DOHH2 (cell line): ENCODE results near the gene NUDT16L1.
A peak's percentile ranks its signal among the peaks of the same experiment; 100 is the strongest.

ENCODE experiments used
- H3F3A ChIP-seq: fragments of 200-600 bp; sonication (generic), shearing (Covaris generic); 2 replicates; pipeline ENCODE4 v1.6.0; 2016; ENCODE audit warnings: antibody characterized with exemption, mild to moderate bottlenecking; ENCODE audit not compliant: control insufficient read depth, insufficient read depth
- H3K27ac ChIP-seq: fragments of 200-600 bp; sonication (generic); 2 replicates; pipeline ENCODE4 v1.5.1; 2014; ENCODE audit warnings: low read depth, mild to moderate bottlenecking, low read length, moderate library complexity
- H3K27me3 ChIP-seq: fragments of 200-600 bp; sonication (generic); 2 replicates; pipeline ENCODE4 v1.6.1; 2014; ENCODE audit warnings: mild to moderate bottlenecking, low read length, mixed read lengths; ENCODE audit not compliant: control insufficient read depth
- H3K36me3 ChIP-seq: fragments of 200-600 bp; sonication (generic); 2 replicates; pipeline ENCODE4 v1.6.1; 2014; ENCODE audit warnings: mild to moderate bottlenecking, low read length, moderate library complexity, mixed read lengths; ENCODE audit not compliant: control insufficient read depth
- H3K4me1 ChIP-seq: fragments of 200-600 bp; sonication (generic); 2 replicates; pipeline ENCODE4 v1.6.1; 2014; ENCODE audit warnings: mild to moderate bottlenecking, low read length, mixed read lengths; ENCODE audit not compliant: control insufficient read depth
- H3K4me2 ChIP-seq: fragments of 200-600 bp; sonication (generic); 2 replicates; pipeline ENCODE4 v1.6.0; 2014; ENCODE audit warnings: mild to moderate bottlenecking, low read length, moderate library complexity
- H3K4me3 ChIP-seq: fragments of 200-600 bp; sonication (generic); 2 replicates; pipeline ENCODE4 v1.5.1; 2014; ENCODE audit warnings: mild to moderate bottlenecking, low read length, mixed read lengths
- H3K79me2 ChIP-seq: fragments of 200-600 bp; sonication (generic); 2 replicates; pipeline ENCODE4 v1.6.1; 2014; ENCODE audit warnings: mild to moderate bottlenecking, low read length, mixed read lengths; ENCODE audit not compliant: control insufficient read depth
- H3K9me2 ChIP-seq: fragments of 200-600 bp; sonication (generic); replicated peaks from 2 replicates; pipeline ENCODE4 v1.6.1; 2014; ENCODE audit warnings: mild to moderate bottlenecking, low read length, mixed read lengths; ENCODE audit not compliant: control insufficient read depth
- H3K9me3 ChIP-seq: fragments of 200-600 bp; sonication (generic); 2 replicates; pipeline ENCODE4 v1.6.1; 2014; ENCODE audit warnings: antibody characterized with exemption, low read length, mixed read lengths; ENCODE audit not compliant: control insufficient read depth, insufficient read depth
- H4K20me1 ChIP-seq: fragments of 200-600 bp; sonication (generic); 2 replicates; pipeline ENCODE4 v1.6.0; 2014; ENCODE audit warnings: low read depth, mild to moderate bottlenecking, antibody characterized with exemption, low read length, moderate library complexity; ENCODE audit not compliant: control insufficient read depth, insufficient read depth
- EZH2phosphoT487 ChIP-seq: fragments of 200-600 bp; sonication (generic); IDR thresholded peaks from 2 replicates; pipeline ENCODE4 v1.6.1; 2017; ENCODE audit warnings: borderline replicate concordance, mild to moderate bottlenecking, antibody characterized with exemption, low read length, moderate library complexity, mixed read lengths
- TF ChIP-seq, protein P1 (sequence below): fragments of 200-600 bp; sonication (generic); IDR thresholded peaks from one replicate; pipeline ENCODE4 v1.5.1; 2014; ENCODE audit warnings: antibody characterized with exemption, mild to moderate bottlenecking, low read depth, low read length; ENCODE audit not compliant: poor library complexity, severe bottlenecking

Gene NUDT16L1

DNA sequence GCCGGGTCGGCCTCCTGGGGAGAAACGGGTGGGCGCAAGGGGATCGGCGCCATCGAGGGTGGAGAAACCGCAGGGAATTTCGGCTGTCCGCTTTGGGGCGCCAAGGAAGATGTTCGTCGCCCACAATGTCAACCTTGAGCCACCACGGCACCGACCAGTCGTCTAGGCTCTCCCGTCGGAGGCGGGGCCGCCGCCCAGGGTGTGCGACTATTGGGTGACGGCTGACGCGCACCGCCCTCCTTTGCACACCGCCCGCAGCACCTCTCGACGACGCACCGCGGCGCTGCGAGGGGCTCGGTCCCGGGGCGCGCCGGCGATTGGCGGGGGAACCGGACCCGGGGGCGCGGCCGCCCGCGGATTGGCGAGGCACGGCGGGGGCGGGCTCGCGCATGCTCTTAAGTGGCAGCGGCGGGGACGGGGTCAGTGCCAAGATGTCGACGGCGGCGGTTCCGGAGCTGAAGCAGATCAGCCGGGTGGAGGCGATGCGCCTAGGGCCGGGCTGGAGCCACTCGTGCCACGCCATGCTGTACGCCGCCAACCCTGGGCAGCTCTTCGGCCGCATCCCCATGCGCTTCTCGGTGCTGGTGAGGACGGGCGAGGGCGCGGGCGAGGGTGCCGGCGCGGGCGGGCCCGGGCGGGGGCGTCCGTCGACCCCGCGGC is at the start of gene NUDT16L1:
TSS of gene NUDT16L1 (plus strand) at position 267 of the 660 bp plus-strand sequence. CDS start at position 432, 165 bp downstream.
- Histone ChIP-seq H3K79me2 (peaks cover 16% of the 10 kb centered on the region), H3K4me2 (peak within 1 kb of the TSS; percentile 99), H3K36me3 (peaks cover 27% of the 10 kb centered on the region), H3K27ac (peak within 1 kb of the TSS; percentile 25), H3K4me3 (peak within 1 kb of the TSS; percentile 80), H3F3A (no peaks in the 10 kb centered on the region), H3K9me3 (no peaks in the 10 kb centered on the region), H3K27me3 (no peaks in the 10 kb centered on the region), H3K9me2 (no peaks in the 10 kb centered on the region), H3K4me1 (peaks cover 15% of the 10 kb centered on the region), H4K20me1 (peaks cover 4% of the 10 kb centered on the region; the same call in 1 of the 2 replicates)
- TF ChIP-seq, protein P1, sequence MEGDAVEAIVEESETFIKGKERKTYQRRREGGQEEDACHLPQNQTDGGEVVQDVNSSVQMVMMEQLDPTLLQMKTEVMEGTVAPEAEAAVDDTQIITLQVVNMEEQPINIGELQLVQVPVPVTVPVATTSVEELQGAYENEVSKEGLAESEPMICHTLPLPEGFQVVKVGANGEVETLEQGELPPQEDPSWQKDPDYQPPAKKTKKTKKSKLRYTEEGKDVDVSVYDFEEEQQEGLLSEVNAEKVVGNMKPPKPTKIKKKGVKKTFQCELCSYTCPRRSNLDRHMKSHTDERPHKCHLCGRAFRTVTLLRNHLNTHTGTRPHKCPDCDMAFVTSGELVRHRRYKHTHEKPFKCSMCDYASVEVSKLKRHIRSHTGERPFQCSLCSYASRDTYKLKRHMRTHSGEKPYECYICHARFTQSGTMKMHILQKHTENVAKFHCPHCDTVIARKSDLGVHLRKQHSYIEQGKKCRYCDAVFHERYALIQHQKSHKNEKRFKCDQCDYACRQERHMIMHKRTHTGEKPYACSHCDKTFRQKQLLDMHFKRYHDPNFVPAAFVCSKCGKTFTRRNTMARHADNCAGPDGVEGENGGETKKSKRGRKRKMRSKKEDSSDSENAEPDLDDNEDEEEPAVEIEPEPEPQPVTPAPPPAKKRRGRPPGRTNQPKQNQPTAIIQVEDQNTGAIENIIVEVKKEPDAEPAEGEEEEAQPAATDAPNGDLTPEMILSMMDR: no peak
- TF ChIP-seq EZH2phosphoT487: no peak

DNA sequence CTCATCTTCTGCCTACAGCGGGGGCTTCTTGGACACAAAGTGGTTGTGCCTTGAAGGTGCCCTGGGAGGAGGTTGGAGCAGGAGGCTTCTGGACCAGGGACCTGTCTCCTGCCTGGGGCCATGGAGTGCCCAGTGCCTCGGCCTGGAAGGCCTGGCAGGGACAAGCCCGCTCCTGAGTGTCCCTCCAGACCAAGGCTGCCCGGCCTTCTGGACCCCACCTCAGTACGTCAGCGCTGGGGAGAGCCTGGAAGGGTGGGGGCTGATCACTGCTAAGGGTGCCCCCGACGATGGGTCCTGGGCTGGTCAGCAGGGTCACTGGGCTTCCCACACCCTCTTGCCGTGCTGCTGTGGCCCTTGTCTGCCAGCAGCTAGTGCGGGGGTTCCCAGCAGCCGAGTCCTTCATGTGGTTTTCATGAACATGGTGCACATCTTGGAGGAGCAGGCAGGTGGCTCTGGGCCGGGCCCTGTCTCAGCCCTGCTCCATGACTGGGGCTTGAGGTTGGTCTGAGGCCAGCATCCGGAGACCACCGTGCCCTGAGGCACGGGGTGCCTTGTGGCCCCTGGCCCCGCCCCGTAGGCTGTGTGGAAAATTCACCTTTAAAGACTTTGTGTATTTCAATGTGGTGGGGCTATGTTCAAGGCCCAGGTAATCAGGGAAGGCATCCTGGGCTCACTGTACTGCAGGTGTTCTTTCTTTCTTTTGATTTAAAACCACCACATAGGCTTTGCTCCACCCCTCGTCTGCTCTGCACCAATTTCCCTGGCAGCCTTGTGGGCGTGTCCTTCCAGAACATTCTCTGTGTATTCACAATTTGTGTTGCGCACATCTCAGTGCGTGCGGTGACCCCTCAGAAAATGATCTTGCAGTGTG is 46.4 kb upstream of the NUDT16L1 start:
- H3K4me3 ChIP-seq: no peak overlapping the region
- no peaks in the 10 kb centered on the region for H3K9me2 ChIP-seq
- no peaks in the 10 kb centered on the region for H4K20me1 ChIP-seq
- H3K27ac ChIP-seq: no peak overlapping the region
- H3F3A ChIP-seq: no peaks in the 10 kb centered on the region
- no peak overlapping the region for H3K4me2 ChIP-seq
- no peaks in the 10 kb centered on the region for H3K4me1 ChIP-seq
- no peaks in the 10 kb centered on the region for H3K9me3 ChIP-seq
- H3K79me2 ChIP-seq: peaks cover 33% of the 10 kb centered on the region
- peaks cover 16% of the 10 kb centered on the region for H3K36me3 ChIP-seq
- no peaks in the 10 kb centered on the region for H3K27me3 ChIP-seq
- TF ChIP-seq, protein P1: no peak

DNA sequence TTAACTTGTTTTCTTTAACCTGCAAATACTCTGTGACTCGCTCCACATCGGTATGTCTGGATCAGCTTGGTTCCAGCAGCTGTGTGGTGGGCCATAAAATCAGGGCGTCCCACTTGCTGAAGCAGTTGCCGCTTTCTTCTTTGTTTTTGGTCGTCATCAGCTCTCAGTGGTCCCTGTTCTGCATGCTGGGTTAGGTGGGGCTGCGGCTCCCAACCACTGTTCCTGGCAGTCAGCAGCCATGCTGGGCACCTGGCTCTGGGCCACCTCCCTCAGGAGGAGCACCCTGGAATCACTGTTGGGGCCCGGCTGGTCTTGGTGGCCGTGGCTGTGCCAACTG is 45.8 kb upstream of the NUDT16L1 start:
- Histone ChIP-seq H3K36me3 (peaks cover 16% of the 10 kb centered on the region), H3K4me3 (no peak overlapping the region), H3K79me2 (peaks cover 31% of the 10 kb centered on the region), H3K4me2 (no peak overlapping the region), H3F3A (no peaks in the 10 kb centered on the region), H3K27me3 (no peaks in the 10 kb centered on the region), H3K27ac (no peak overlapping the region), H3K4me1 (no peaks in the 10 kb centered on the region), H3K9me2 (no peaks in the 10 kb centered on the region), H4K20me1 (no peaks in the 10 kb centered on the region), H3K9me3 (no peaks in the 10 kb centered on the region)
- no peak for TF ChIP-seq EZH2phosphoT487
- TF ChIP-seq, protein P1: no peak
